HG03558 (cell line): ENCODE results near the gene ERCC2.
"Not testable (repeated sequence)": the region's sequence is repeated elsewhere in the genome, so short reads cannot be mapped to it uniquely, and the experiment has no call there.

ENCODE experiments used
- ATAC-seq: cut with Tn5 transposase; IDR thresholded peaks from one replicate; pipeline ENCODE4 v1.9.1; 2021; ENCODE audit warnings: moderate number of reproducible peaks; ENCODE audit not compliant: unreplicated experiment; ENCODE audit errors: extremely low read depth

Gene ERCC2

GRCh38 chr19:45340232-45340898 lies 30.0 kb downstream of the ERCC2 start, which contains the start of gene KLC3:
TSS of gene KLC3 (plus strand) at chr19:45340750. CDS start at chr19:45345542, 4,792 bp downstream.
- no peak for ATAC-seq

DNA sequence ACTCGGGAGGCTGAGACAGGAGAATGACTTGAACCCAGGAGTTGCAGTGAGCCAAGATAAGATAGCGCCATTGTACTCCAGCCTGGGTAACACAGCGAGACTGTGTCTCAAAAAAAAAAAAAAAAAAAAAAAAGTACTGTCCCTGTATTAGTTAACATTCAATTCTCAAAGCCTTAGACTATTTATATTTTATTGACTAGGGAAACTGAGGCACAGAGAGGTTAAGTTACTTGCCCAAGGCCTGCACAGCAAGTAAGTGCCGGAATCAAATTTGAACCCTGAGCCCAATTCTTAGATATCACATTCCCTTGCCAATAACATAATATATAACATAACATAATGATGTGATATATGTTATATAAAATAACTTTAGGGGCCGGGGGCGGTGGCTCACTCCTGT lies 30.7 kb downstream of the ERCC2 start:
- no peak for ATAC-seq

- no peak for ATAC-seq
Observed at GRCh38 chr19:45336696-45337251, 33.6 kb downstream of the ERCC2 start.

- ATAC-seq, result not testable (repeated sequence)
Observed at GRCh38 chr19:45334881-45335280, 35.5 kb downstream of the ERCC2 start.

DNA sequence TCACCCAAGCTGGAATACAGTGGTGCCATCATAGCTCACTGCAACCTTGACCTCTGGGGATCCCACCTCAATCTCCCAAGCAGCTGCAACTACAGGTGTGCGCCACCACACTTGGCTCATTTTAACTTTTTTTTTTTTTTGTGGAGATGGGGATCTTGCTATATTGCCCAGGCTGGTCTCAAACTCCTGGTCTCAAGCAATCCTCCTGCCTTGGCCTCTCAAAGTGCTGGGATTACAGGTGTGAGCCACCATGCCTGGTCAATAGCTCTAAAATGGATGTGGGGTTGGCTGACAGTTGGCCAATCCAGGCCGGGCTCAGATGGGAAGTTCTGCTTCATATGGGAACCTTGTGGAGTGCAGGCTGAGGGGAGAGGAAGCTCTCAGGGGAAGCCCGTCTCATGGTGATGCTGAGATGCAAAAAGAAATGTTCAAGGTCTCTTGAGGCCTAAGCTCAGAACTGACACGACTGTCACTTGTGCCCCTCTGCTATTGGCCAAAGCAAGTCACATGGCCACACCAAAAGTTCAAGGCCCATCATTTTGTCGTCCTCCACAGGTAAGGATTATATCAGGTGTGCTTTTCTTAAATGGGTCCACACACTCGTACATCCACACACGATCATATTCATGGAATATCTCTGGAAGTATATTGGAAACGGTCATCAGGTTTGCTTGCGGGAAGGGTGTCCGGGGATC lies 36.6 kb downstream of the ERCC2 start:
- no peak for ATAC-seq

DNA sequence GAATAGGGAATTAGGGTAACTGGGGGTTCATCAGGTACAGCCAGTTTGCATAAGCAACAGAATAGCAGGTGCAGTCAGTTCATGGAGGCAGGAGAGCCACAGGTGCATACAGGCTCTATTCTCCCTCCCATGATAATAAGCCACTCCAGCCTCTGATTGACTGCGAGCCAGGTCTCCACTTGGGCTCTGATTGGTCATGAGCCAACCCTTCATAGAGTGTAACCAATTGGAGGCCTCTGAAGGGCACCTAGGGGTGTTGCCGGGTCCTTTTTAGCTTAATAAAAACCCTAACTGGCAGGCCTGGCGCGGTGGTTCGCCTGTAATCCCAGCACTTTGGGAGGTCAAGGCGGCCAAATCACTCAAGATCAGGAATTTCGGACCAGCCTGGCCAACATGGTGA lies 39.0 kb downstream of the ERCC2 start:
- ATAC-seq, result no peak

GRCh38 chr19:45327404-45328143 lies 42.8 kb downstream of the ERCC2 start:
- ATAC-seq, result no peak

GRCh38 chr19:45324349-45324907 lies 45.9 kb downstream of the ERCC2 start:
- no peak for ATAC-seq

GRCh38 chr19:45323671-45324081 lies 46.7 kb downstream of the ERCC2 start:
- no peak for ATAC-seq

DNA sequence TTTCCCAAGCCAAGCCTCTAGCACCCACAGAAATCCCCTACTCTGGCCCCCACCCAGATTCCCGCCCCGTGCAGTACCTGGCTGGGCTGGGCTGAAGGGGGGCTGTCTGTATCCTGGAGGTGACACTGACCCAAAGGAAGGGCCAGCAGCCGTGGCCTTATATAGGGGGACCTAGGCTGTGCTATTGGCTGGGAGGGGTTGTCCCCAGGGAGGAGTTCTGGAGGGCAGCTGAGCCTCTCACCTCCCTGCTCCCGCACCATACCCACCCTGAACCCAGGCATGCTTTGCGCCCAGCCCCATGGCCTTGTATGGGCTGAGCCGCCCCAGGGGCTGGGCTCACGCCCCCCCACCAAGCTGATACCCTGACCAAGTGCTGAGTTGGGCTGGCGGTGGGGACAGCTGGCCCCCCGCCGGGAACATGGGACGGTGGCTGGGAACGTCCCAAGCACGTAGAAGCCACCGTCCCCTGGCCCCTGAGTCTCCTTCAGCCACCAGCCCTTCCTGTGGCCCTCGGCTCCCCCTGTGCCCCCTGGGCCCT lies 47.6 kb downstream of the ERCC2 start, which contains the start of gene CKM:
CKM (minus strand) TSS at position 132 of the 538 bp plus-strand sequence. CDS start 3,162 bp downstream, outside the sequence.
- ATAC-seq, result no peak

GRCh38 chr19:45322311-45322710 lies 48.1 kb downstream of the ERCC2 start:
- ATAC-seq, result no peak

DNA sequence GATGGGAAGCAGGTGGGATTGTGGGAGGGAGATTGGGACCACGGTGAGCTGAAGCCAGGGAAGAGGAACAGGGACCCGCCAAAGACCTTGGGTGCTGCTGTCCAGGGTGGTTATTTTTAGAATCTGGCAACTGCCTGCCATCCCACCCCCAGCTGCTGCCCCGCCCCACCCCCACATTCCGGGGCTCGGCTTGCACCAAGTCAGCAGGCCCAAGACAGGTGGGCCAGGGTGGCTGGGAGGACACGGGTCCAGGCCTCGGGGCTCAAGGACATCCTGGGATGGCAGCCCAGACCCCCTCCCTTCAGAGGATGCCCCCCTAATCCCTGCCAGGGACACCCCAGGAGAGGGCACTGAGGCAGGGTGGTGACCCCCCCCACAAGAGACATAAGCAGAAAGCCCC lies 48.5 kb downstream of the ERCC2 start:
- ATAC-seq, result no peak

GRCh38 chr19:45320997-45321775 lies 49.2 kb downstream of the ERCC2 start:
- ATAC-seq, result no peak

DNA sequence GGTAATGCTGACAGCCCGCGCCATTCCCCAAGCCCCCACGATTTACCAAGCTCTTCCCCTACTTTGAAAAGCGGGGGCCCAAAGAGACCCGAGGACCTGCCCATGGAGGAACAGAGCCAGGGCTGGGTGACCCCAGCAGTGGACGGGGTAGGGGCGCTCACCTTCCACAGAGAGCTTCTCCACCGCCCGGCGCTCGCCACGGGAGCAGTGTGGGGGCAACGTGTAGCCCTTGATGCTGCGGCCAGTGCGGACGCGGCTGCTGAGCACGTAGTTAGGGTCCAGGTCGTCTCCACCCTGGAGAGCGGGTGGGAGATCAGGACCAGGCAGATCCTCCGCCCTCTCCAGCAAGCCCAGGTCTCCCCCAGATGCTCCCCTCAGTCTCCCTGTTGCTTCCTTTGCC lies 55.1 kb downstream of the ERCC2 start:
- ATAC-seq, result no peak

DNA sequence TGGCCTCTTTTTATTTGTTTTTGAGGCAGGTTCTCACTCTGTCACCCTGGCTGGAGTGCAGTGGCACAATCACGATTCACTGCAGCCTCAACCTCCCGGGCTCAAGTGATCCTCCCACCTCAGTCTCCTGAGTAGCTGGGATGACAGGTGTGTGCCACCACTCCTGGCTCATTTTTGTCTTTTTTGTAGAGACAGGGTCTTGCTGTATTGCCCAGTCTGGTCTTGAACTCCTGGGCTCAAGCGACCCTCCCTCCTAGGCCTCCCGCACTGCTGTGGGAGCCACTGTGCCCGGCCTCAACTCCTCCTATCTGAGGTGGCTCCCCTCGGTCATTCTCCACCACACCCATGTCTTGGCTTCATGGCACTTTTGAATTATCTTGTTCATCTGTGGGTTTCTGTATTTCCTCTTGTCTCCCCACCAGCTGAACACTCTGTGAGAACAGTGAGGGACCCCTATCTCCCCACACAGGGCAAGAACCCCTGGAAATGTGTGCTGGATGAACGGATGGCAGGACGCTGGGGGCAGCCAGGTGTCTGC lies 55.6 kb downstream of the ERCC2 start:
- ATAC-seq, result no peak

GRCh38 chr19:45312285-45312684 lies 58.1 kb downstream of the ERCC2 start:
- not testable (repeated sequence) for ATAC-seq

DNA sequence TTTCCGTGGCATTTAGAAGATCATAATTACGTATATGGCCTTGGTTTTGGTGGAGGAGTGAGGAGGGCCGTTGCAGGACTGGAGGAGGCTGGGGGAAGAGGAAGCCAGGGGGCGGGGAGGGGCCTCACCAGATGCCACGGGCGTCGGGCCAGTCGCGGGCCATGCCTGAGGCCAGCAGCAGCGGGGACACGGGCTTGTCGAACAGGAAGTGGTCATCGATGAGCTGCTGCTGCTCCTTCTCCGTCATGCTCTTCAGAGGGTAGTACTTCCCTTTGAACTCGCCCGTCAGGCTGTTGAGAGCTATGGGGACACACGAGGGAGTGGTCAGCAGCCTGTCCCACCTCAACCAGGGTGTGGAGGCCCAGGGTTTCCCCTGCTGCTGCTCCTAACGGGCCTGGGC lies 58.8 kb downstream of the ERCC2 start:
- ATAC-seq, result no peak

GRCh38 chr19:45309322-45309721 lies 61.1 kb downstream of the ERCC2 start:
- ATAC-seq, result not testable (repeated sequence)

GRCh38 chr19:45307361-45307760 lies 63.0 kb downstream of the ERCC2 start:
- ATAC-seq, result no peak
